HCT116 (cell line): Measurements from ENCODE around the gene PADI2. TPM values are rescaled to one million over a fixed set of nuclear protein-coding genes. Genes with fewer than 3 reads are reported as not detected.

ENCODE experiments used
- ATAC-seq: fragments of 200-7000 bp; cut with Tn5 transposase; 2 replicates; pipeline ENCODE4 v1.9.1; 2020; ENCODE audit warnings: mild to moderate bottlenecking, moderate library complexity
- BruUV-seq: library from RNA; stranded (reverse); fragments of 400-500 nt; replicated peaks from 2 replicates; lab custom pipeline; 2021; lab: Mats Ljungman, UMichigan
- CTCF ChIA-PET: fragments of 300-600 bp; sonication (Branson Sonifier 250); formaldehyde crosslinking; loops from one replicate; lab custom pipeline; 2021; ENCODE audit warnings: antibody characterized with exemption; lab: Charles Lee
- POLR2A ChIA-PET: fragments of 300-600, 350-600 bp; sonication (Branson Sonifier 250); formaldehyde crosslinking; loops from one replicate; lab custom pipeline; 2021; ENCODE audit warnings: antibody characterized with exemption; lab: Charles Lee
- RAD21 ChIA-PET, 2 experiments: fragments of 300-600 bp; sonication (Branson Sonifier 250); formaldehyde crosslinking; loops; one replicate each; lab custom pipeline; 2023; ENCODE audit warnings: low total read pairs in 2 of 2; ENCODE audit not compliant: uncharacterized antibody in 2 of 2, unreplicated experiment in 2 of 2, low non-redundant PET in 1 of 2; lab: Charles Lee
- DNase-seq: peaks from one replicate; pipeline ENCODE4 v3.0.0-alpha.2; 2010; ENCODE audit warnings: low read depth, low spot score
- H2AFZ ChIP-seq: fragments of 200-600 bp; shearing (Covaris generic), sonication (generic); 2 replicates; pipeline ENCODE4 v1.6.1; 2017; ENCODE audit warnings: low read depth, mixed run types, mixed read lengths, antibody characterized with exemption, low read length; ENCODE audit not compliant: poor library complexity, severe bottlenecking
- H3K27ac ChIP-seq: 2 replicates; pipeline ENCODE4 v1.5.1; 2012; ENCODE audit warnings: low read depth, low read length
- H3K27me3 ChIP-seq: fragments of 200-600 bp; sonication (generic); 2 replicates; pipeline ENCODE4 v1.6.1; 2016; ENCODE audit warnings: mixed run types, low read length, mixed read lengths; ENCODE audit not compliant: insufficient read depth
- H3K36me3 ChIP-seq, 2 experiments: fragments of 200-500 bp in 1 of 2; fragments of 200-600 bp in 1 of 2; sonication (Bioruptor generic) in 1 of 2; sonication (generic) in 1 of 2; 2 replicates each; pipeline versions ENCODE4 v1.5.1 to v1.6.1; 2014 to 2016; ENCODE audit warnings: low read length in 2 of 2, inconsistent platforms in 1 of 2, mixed read lengths in 1 of 2, mixed run types in 1 of 2; ENCODE audit not compliant: insufficient read depth in 2 of 2, control insufficient read depth in 1 of 2
- H3K4me1 ChIP-seq, 2 experiments: fragments of 200-600 bp in 1 of 2; sonication (generic) in 1 of 2; 2 replicates each; pipeline versions ENCODE4 v1.5.1 to v1.6.1; 2012 to 2017; ENCODE audit warnings: low read length in 2 of 2, inconsistent platforms in 1 of 2, mild to moderate bottlenecking in 1 of 2, mixed read lengths in 1 of 2, mixed run types in 1 of 2, moderate library complexity in 1 of 2; ENCODE audit not compliant: insufficient read depth in 2 of 2, control insufficient read depth in 1 of 2
- H3K4me2 ChIP-seq: fragments of 200-600 bp; sonication (generic); 2 replicates; pipeline ENCODE4 v1.6.1; 2017; ENCODE audit warnings: mixed run types, low read length, mixed read lengths
- H3K4me3 ChIP-seq, 2 experiments: fragments of 200-600 bp in 1 of 2; sonication (generic) in 1 of 2; replicated peaks in 1 of 2; 2 replicates each; pipeline ENCODE4 v1.5.1; 2011 to 2016; ENCODE audit warnings: low read length in 2 of 2, control low read depth in 1 of 2, low read depth in 1 of 2, mild to moderate bottlenecking in 1 of 2, mixed read lengths in 1 of 2, mixed run types in 1 of 2
- H3K79me2 ChIP-seq: fragments of 200-600 bp; sonication (generic); 2 replicates; pipeline ENCODE4 v1.6.1; 2017; ENCODE audit warnings: mild to moderate bottlenecking, mixed run types, low read length, moderate library complexity, mixed read lengths; ENCODE audit not compliant: insufficient read depth
- H3K9ac ChIP-seq: fragments of 200-600 bp; sonication (generic); 2 replicates; pipeline ENCODE4 v1.6.1; 2016; ENCODE audit warnings: low read length, mixed read lengths
- H3K9me2 ChIP-seq: fragments of 200-600 bp; sonication (generic), shearing (Covaris generic); 2 replicates; pipeline ENCODE4 v1.6.1; 2017; ENCODE audit warnings: mixed run types, mild to moderate bottlenecking, moderate library complexity; ENCODE audit not compliant: insufficient read depth
- H3K9me3 ChIP-seq, 2 experiments: fragments of 200-500 bp in 1 of 2; fragments of 200-600 bp in 1 of 2; sonication (Bioruptor generic) in 1 of 2; sonication (generic) in 1 of 2; 2 replicates each; pipeline ENCODE4 v1.6.1; 2014 to 2017; ENCODE audit warnings: low read length in 2 of 2, mixed read lengths in 2 of 2, inconsistent platforms in 1 of 2, low read depth in 1 of 2, mild to moderate bottlenecking in 1 of 2, mixed run types in 1 of 2, moderate library complexity in 1 of 2; ENCODE audit not compliant: control insufficient read depth in 1 of 2, insufficient read depth in 1 of 2
- H4K20me1 ChIP-seq: fragments of 200-600 bp; sonication (generic), shearing (Covaris generic); 2 replicates; pipeline ENCODE4 v1.6.1; 2017; ENCODE audit warnings: mixed run types, mild to moderate bottlenecking, moderate library complexity; ENCODE audit not compliant: insufficient read depth
- CEBPB ChIP-seq: IDR thresholded peaks from 2 replicates; pipeline ENCODE4 v1.6.1; 2012; ENCODE audit warnings: low read depth
- EGR1 ChIP-seq: IDR thresholded peaks from 2 replicates; pipeline ENCODE4 v1.6.1; 2012; ENCODE audit warnings: low read depth
- ELF1 ChIP-seq: IDR thresholded peaks from 2 replicates; pipeline ENCODE4 v1.6.1; 2012; ENCODE audit warnings: low read depth, borderline replicate concordance
- EZH2 ChIP-seq: fragments of 200-600 bp; sonication (generic); IDR thresholded peaks from 2 replicates; pipeline ENCODE4 v1.6.1; 2017; ENCODE audit warnings: antibody characterized with exemption, mixed run types
- EZH2phosphoT487 ChIP-seq: fragments of 200-600 bp; IDR thresholded peaks from 2 replicates; pipeline ENCODE4 v1.6.1; 2018; ENCODE audit warnings: antibody characterized with exemption, borderline replicate concordance
- JUND ChIP-seq: IDR thresholded peaks from 2 replicates; pipeline ENCODE4 v1.6.1; 2012
- POLR2AphosphoS5 ChIP-seq: IDR thresholded peaks from 2 replicates; pipeline ENCODE4 v1.6.1; 2011; ENCODE audit warnings: mild to moderate bottlenecking, low read depth, low read length, moderate library complexity
- SIN3A ChIP-seq: IDR thresholded peaks from 2 replicates; pipeline ENCODE4 v1.6.1; 2012; ENCODE audit warnings: low read depth
- SP1 ChIP-seq: IDR thresholded peaks from 2 replicates; pipeline ENCODE4 v1.6.1; 2012; ENCODE audit warnings: low read depth
- SRF ChIP-seq: IDR thresholded peaks from 2 replicates; pipeline ENCODE4 v1.6.1; 2012; ENCODE audit warnings: low read depth
- ZFX ChIP-seq: fragments of 450-650 bp; IDR thresholded peaks from 2 replicates; pipeline ENCODE4 v1.6.1; 2017
- intact Hi-C: fragments of 100-400 bp; cut with micrococcal nuclease; formaldehyde crosslinking; loops from 2 replicates; pipeline ENCODE4 v1.10.0; 2022
- total RNA-seq: library from RNA; stranded (reverse); gene quantifications from one replicate; pipeline ENCODE4 v1.2.1, GENCODE V29; 2021; ENCODE audit not compliant: unreplicated experiment
- TF ChIP-seq, protein P1 (sequence below), 3 experiments: fragments of 200-600 bp in 1 of 3; sonication (generic) in 1 of 3; IDR thresholded peaks in 2 of 3; conservative IDR thresholded peaks in 1 of 3; 2 replicates each; pipeline ENCODE4 v1.5.1; 2012 to 2017; ENCODE audit warnings: low read depth in 2 of 3, low read length in 2 of 3, antibody characterized with exemption in 1 of 3, borderline replicate concordance in 1 of 3, control low read depth in 1 of 3, mild to moderate bottlenecking in 1 of 3, mixed read lengths in 1 of 3, mixed run types in 1 of 3, moderate library complexity in 1 of 3; ENCODE audit not compliant: insufficient read depth in 1 of 3
- TF ChIP-seq, protein P2 (sequence below): IDR thresholded peaks from 2 replicates; pipeline ENCODE4 v1.6.1; 2012
- TF ChIP-seq, protein P3 (sequence below): IDR thresholded peaks from 2 replicates; pipeline ENCODE4 v1.6.1; 2011; ENCODE audit warnings: mild to moderate bottlenecking, low read length, moderate library complexity; ENCODE audit not compliant: insufficient replicate concordance; ENCODE audit errors: extremely low read depth
- TF ChIP-seq, protein P4 (sequence below): IDR thresholded peaks from 2 replicates; pipeline ENCODE4 v1.6.1; 2012; ENCODE audit warnings: low read depth

Gene PADI2
- total RNA-seq, 1 experiment from 2014 or later: 2.7 TPM

DNA sequence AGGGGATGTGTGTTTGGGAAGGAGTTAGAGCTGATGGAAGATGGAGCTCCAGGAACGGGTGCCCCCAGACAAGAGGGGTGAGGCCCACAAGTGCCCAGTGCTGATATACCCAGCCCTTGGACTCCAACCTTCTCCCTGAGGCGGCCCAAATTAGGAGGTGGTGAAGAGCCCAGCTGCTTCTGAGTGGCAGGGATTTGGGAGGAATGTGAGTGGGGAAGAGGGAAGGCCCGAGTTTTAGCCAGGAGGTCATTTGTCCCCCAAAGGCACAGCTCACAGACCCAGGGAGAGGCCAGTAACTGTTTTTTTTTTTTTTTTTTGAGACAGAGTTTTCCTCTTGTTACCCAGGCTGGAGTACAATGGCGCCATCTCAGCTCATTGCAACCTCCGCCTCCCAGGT is 1.2 kb upstream of the PADI2 start:
- Histone ChIP-seq H3K4me2 (no peak overlapping the region), H3K4me3 (no peak overlapping the region), H3K4me1 (peaks cover 0 to 14% of the 10 kb centered on the region in 2 experiments; a peak in 3 of 4 replicates), H2AFZ (no peak overlapping the region), H4K20me1 (no peaks in the 10 kb centered on the region), H3K9ac (no peak overlapping the region), H3K27ac (no peak overlapping the region), H3K27me3 (no peaks in the 10 kb centered on the region; the same call in 1 of the 2 replicates)
- RAD21 ChIA-PET: no interaction called here
- intact Hi-C loops: loop anchor here (10.0 kb wide), 1 partner anchor 254 kb away; the partner anchor contains the start of gene PADI6
- CTCF ChIA-PET: no interaction called here
- no peak for DNase-seq
- no peak for ATAC-seq
- POLR2A ChIA-PET: no interaction called here
- TF ChIP-seq CEBPB (no peak), SIN3A (no peak), SP1 (no peak), EZH2phosphoT487 (no peak), EZH2 (no peak), ELF1 (no peak), JUND (no peak), POLR2AphosphoS5 (no peak), ZFX (no peak), EGR1 (no peak), SRF (no peak)
- TF ChIP-seq, protein P1, sequence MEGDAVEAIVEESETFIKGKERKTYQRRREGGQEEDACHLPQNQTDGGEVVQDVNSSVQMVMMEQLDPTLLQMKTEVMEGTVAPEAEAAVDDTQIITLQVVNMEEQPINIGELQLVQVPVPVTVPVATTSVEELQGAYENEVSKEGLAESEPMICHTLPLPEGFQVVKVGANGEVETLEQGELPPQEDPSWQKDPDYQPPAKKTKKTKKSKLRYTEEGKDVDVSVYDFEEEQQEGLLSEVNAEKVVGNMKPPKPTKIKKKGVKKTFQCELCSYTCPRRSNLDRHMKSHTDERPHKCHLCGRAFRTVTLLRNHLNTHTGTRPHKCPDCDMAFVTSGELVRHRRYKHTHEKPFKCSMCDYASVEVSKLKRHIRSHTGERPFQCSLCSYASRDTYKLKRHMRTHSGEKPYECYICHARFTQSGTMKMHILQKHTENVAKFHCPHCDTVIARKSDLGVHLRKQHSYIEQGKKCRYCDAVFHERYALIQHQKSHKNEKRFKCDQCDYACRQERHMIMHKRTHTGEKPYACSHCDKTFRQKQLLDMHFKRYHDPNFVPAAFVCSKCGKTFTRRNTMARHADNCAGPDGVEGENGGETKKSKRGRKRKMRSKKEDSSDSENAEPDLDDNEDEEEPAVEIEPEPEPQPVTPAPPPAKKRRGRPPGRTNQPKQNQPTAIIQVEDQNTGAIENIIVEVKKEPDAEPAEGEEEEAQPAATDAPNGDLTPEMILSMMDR (IDR thresholded peaks at IDR 0.05 in 2 of 3, conservative IDR thresholded peaks at IDR 0.05 in 1 of 3; ENCODE audit: borderline replicate concordance in 1 of 3, insufficient read depth in 1 of 3, low read depth in 2 of 3, low read length in 2 of 3): no peak
- TF ChIP-seq, protein P2, sequence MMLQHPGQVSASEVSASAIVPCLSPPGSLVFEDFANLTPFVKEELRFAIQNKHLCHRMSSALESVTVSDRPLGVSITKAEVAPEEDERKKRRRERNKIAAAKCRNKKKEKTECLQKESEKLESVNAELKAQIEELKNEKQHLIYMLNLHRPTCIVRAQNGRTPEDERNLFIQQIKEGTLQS: no peak
- TF ChIP-seq, protein P3, sequence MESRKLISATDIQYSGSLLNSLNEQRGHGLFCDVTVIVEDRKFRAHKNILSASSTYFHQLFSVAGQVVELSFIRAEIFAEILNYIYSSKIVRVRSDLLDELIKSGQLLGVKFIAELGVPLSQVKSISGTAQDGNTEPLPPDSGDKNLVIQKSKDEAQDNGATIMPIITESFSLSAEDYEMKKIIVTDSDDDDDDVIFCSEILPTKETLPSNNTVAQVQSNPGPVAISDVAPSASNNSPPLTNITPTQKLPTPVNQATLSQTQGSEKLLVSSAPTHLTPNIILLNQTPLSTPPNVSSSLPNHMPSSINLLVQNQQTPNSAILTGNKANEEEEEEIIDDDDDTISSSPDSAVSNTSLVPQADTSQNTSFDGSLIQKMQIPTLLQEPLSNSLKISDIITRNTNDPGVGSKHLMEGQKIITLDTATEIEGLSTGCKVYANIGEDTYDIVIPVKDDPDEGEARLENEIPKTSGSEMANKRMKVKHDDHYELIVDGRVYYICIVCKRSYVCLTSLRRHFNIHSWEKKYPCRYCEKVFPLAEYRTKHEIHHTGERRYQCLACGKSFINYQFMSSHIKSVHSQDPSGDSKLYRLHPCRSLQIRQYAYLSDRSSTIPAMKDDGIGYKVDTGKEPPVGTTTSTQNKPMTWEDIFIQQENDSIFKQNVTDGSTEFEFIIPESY: no peak
- TF ChIP-seq, protein P4, sequence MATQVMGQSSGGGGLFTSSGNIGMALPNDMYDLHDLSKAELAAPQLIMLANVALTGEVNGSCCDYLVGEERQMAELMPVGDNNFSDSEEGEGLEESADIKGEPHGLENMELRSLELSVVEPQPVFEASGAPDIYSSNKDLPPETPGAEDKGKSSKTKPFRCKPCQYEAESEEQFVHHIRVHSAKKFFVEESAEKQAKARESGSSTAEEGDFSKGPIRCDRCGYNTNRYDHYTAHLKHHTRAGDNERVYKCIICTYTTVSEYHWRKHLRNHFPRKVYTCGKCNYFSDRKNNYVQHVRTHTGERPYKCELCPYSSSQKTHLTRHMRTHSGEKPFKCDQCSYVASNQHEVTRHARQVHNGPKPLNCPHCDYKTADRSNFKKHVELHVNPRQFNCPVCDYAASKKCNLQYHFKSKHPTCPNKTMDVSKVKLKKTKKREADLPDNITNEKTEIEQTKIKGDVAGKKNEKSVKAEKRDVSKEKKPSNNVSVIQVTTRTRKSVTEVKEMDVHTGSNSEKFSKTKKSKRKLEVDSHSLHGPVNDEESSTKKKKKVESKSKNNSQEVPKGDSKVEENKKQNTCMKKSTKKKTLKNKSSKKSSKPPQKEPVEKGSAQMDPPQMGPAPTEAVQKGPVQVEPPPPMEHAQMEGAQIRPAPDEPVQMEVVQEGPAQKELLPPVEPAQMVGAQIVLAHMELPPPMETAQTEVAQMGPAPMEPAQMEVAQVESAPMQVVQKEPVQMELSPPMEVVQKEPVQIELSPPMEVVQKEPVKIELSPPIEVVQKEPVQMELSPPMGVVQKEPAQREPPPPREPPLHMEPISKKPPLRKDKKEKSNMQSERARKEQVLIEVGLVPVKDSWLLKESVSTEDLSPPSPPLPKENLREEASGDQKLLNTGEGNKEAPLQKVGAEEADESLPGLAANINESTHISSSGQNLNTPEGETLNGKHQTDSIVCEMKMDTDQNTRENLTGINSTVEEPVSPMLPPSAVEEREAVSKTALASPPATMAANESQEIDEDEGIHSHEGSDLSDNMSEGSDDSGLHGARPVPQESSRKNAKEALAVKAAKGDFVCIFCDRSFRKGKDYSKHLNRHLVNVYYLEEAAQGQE: no peak
- TF ChIP-seq, all 23 proteins: peak for 0
- no peaks in the 10 kb centered on the region for H3K9me2 ChIP-seq
- no peaks in the 10 kb centered on the region for H3K9me3 ChIP-seq
- no TSS peak for BruUV-seq
- no peaks in the 10 kb centered on the region for H3K36me3 ChIP-seq
- no peaks in the 10 kb centered on the region for H3K79me2 ChIP-seq
